HUDEP-2 (cell line): Measurements from ENCODE around the gene CHTF18.
"Not testable (repeated sequence)": the region's sequence is repeated elsewhere in the genome, so short reads cannot be mapped to it uniquely, and the experiment has no call there.

Source experiments
- DNase-seq, 76 experiments: peaks; one replicate each; lab custom pipeline; 2025; ENCODE audit not compliant: unreplicated experiment in 76 of 76; lab: John Stamatoyannopoulos, UW

Gene CHTF18

GRCh38 chr16:774086-775001 is 14.1 kb upstream of the CHTF18 start:
- DNase-seq, result no peak

DNA sequence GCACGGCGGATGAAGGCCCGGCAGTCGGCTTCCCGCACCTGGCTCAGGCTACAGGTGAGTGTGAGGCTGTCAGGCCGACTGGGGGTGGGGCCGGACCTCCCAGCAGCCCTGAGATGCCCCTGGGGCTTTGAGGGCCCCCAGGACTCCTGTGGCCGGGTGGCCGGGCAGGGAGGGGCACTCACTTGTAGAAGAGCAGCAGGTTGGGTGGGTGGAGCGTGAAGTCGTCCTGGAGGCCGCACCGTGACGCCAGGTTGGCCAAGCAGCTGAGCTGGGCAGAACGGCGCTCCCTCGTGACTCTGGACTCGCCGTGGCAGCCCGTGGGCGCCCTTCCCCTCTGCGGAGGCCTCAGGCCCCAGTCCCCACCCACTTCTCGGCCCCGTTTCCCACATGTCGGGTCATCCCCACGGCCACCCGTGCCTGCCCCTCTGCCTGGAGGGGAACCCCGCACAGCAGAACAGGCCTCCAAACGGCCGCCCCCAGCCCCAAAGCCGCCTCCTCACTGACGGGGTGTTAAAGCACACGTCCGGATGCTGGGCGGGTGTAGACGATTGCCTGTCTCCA is 13.1 kb upstream of the CHTF18 start:
- no peak for DNase-seq

GRCh38 chr16:776298-776697 is 12.1 kb upstream of the CHTF18 start:
- DNase-seq, result not testable (repeated sequence)

DNA sequence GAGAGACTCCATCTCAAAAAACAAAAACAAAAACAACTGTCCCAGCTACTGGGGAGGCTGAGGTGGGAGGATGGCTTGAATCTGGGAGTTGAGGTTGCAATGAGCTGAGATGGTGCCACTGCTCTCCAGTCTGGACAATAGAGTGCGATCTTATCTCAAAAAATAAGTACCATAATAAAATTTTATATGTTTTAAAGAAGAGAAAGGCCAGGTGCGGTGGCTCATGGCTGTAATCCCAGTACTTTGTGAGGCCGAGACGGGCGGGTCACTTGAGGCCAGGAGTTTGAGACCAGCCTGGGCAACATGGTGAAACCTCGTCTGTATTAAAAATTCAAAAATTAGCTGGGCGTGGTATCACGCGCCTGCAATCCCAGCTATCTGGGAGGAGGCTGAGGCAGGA is 11.6 kb upstream of the CHTF18 start:
- no peak for DNase-seq

GRCh38 chr16:777826-778225 is 10.6 kb upstream of the CHTF18 start:
- no peak for DNase-seq

DNA sequence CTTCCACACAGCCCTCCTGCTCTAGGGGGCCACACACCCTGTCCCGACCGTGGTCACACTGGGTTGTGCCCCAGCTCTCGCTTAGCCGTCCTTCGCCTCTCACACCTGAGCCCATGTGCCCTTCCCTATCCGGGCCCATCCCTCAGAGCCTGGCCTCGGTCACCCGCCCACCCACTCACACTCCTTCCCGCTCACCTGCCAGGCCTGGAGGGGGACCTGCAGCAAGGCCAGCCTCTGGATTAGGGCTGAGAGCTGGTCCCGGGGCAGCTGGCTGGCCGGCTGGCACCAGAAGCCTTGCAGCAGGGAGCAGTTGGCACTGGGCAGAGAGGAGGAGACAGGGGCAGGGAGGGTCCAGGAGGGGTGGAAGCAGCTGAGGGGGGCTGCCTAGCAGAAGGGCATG is 10.0 kb upstream of the CHTF18 start:
- DNase-seq, result no peak

DNA sequence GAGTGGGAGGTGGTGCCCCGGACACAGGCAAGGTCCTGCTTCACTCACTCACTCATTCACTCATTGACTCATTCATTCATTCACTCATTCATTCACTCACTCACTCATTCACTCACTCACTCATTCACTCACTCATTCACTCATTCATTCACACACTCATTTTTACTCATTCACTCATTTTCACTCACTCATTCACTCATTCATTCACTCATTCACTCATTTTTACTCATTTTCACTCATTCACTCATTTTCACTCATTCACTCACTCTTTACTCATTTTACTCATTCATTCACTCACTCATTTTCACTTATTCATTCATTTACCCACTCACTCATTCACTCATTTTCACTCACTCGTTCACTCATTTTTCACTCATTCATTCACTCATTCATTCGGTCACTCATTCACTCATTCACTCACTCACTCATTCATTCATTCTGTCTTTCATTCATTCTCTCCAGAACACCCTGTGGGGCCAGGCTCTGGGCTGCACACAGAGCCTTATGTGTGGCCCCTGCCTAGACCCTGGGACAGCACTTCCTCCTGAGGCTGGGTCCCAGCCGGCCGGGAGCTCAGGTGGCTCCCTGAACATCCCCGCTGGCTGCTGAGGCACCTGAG is 9.4 kb upstream of the CHTF18 start:
- no peak for DNase-seq

GRCh38 chr16:779561-779960 is 8.9 kb upstream of the CHTF18 start:
- DNase-seq, result no peak

DNA sequence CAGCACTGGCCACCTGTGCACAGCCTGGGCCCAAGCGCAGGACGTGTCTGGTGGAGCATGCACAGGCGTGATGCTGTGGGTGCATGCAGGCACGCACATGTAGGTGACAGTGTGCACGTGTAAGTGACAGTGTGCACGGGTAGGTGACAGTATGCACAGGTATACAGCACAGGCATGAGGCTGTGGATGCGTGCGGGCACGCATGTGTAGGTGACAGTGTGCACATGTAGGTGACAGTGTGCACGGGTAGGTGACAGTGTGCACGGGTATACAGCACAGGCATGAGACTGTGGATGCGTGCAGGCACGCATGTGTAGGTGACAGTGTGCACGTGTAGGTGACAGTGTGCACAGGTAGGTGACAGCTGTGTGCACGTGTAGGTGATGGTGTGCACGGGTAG is 8.1 kb upstream of the CHTF18 start:
- DNase-seq, result no peak

- no peak for DNase-seq
Measured at GRCh38 chr16:781346-782010, 6.9 kb upstream of the CHTF18 start.

GRCh38 chr16:782258-782657 is 6.2 kb upstream of the CHTF18 start:
- no peak for DNase-seq

DNA sequence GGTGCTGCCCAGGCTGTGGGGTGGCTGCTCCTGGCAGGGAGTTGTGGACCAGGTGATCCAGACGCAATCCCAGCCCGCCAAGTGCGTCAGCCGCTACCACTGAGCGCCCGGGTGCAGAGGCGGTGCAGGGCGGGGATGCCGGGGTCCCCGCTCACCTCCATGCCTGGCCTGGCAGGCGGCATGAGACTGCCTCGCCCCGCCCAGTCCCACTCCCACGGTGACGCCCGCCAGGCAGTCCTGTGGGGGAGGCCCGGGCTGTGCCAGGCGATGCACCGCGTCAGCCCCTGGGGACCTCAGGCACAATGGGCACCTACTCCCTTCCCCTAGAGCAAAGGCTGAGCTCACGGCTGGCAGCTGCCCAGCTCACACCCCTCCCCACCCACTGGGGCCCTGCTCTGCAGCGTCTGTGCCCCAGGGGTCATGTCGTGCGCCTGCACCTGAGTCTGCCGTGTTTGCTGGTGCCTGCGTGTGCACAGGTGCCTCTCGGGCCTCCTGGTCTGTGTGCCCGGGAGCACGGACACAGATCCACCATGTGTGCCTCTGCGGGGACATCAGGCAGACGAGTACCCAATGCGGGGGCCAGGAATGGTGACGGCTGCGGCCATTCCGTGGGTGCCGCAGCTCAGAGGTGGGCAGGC is 5.5 kb upstream of the CHTF18 start:
- no peak for DNase-seq

GRCh38 chr16:783404-784161 is 4.8 kb upstream of the CHTF18 start:
- peak in 46 of 76 experiments; percentile 6 to 65 (median 31) for DNase-seq

DNA sequence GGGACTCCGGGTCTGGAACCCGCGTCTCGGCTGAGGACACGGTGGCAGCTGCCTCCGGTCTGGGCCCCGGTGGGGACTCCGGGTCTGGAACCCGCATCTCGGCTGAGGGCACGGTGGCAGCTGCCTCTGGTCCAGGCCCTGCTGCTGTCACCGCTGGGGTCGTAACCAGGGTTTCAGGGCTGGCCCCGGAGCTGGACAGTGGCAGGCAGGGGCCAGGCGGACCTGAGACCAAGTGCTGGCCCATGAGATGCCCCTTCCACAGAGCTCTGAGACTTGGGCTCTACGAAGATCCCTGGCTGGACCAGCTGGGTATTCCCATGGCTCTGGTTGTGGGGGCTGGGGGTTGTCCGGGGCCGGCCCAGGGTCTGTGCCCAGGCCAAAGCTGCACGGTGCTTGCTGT is 4.0 kb upstream of the CHTF18 start:
- no peak for DNase-seq

DNA sequence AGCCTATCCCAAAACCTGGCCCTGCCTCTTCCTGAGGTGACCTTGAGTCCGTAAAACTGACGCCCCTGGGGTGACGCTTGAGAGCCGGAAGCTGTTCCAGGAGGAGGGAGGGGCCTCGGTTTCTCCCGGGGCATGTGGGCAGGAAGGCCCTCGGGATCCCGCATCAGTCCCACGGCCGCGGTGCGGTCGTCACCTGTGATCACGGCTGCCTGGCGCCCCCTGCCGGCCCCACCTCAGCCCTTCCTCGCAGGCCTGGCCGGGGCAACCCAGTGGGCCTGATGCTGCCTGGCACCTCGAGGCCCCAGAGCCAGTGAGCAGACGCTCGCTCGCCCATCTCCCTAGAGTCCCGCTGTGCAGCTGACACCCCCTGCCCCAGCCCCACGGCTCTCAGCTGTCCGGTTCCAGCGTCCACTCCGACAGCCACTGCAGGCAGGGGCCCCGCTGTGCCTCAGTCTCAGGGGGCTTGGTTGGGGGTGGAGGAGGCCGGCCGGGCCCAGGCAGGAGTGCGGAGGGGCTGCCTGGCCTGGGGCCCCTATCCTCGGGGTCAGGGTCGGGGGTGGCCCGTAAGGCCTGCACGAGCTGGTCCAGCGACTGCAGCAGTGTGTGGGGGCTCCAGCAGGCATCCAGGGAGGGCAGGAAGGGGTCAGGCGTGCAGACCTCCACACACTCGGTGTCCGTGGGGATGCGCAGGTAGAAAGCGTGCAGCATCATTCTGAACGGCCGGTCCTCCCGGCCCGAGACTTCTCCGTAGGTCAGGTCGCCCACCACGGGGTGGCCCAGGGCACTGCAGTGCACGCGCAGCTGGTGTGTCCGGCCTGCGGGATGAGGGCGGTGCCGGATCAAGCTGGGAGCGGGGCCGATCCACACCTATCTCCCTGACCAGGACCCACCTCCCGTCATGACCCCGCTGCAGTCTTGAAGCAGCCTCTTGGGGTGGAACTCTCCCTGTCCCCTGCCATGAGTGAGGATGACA is 2.6 kb upstream of the CHTF18 start:
- DNase-seq, result peak in 60 of 76 experiments; percentile 8 to 76 (median 52)

- DNase-seq, result no peak
Measured at GRCh38 chr16:787321-787966, 976 bp upstream of the CHTF18 start.

- DNase-seq, result no peak
Measured at GRCh38 chr16:787978-788398, 432 bp upstream of the CHTF18 start, which contains the start of gene RPUSD1. Gene RPUSD1 (minus strand): TSS chr16:788381. CDS start chr16:787737, 644 bp downstream.

DNA sequence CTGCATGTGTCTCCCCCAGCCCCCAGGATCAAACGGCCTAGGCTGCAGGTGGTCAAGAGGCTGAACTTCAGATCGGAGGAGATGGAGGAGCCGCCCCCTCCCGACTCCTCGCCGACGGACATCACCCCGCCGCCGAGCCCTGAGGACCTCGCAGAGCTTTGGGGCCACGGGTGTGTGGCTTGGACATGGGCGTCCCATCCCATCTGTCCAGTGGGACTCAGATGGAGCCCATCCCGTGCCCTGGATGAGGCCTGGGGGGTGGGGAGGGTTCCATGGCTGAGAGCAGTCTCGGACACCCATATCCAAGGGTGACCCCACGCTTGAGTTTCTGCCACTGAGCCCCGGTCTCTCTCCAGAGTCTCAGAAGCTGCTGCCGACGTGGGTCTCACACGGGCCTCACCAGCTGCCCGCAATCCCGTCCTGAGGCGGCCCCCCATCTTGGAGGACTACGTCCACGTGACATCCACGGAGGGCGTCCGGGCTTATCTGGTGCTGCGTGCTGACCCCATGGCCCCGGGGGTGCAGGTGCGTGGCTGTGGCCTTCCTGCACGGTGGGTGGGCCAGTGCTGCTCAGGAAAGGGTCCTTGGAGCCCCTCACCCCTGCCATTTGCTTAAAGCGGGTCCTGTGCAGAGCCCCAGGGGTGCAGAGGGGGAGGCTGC is 901 bp downstream of the CHTF18 start:
- no peak for DNase-seq
